Measurements from ENCODE around the gene MKLN1.

Gene MKLN1

DNA sequence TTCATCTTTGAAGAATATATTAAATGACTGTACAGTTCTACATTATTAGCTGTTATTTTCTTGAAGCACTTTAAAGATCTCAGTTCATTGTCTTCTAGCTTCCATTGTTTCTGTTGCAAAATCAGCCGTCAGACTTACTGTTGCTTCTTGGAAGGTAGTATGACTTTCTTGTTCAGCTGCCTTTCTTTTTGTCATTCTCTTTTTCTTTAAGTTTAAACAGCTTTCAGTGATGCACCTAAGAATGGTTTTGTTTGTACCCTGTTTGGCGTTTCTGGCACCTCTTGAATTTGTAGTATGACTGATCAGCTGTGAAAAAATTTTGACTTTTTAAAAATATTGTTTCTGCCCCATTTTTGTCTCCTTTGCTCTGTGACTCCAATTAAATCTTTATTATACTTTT lies 9.3 kb downstream of the MKLN1 start:
- H3K4me3 ChIP-seq (ENCODE audit: low read length) = no peak overlapping the region
- DNase-seq (ENCODE audit: low read depth) = peak; percentile 29
- TF ChIP-seq, protein P1, sequence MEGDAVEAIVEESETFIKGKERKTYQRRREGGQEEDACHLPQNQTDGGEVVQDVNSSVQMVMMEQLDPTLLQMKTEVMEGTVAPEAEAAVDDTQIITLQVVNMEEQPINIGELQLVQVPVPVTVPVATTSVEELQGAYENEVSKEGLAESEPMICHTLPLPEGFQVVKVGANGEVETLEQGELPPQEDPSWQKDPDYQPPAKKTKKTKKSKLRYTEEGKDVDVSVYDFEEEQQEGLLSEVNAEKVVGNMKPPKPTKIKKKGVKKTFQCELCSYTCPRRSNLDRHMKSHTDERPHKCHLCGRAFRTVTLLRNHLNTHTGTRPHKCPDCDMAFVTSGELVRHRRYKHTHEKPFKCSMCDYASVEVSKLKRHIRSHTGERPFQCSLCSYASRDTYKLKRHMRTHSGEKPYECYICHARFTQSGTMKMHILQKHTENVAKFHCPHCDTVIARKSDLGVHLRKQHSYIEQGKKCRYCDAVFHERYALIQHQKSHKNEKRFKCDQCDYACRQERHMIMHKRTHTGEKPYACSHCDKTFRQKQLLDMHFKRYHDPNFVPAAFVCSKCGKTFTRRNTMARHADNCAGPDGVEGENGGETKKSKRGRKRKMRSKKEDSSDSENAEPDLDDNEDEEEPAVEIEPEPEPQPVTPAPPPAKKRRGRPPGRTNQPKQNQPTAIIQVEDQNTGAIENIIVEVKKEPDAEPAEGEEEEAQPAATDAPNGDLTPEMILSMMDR (IDR thresholded peaks at IDR 0.05; ENCODE audit: insufficient read depth, low read depth, low read length, missing control alignments) = no peak

DNA sequence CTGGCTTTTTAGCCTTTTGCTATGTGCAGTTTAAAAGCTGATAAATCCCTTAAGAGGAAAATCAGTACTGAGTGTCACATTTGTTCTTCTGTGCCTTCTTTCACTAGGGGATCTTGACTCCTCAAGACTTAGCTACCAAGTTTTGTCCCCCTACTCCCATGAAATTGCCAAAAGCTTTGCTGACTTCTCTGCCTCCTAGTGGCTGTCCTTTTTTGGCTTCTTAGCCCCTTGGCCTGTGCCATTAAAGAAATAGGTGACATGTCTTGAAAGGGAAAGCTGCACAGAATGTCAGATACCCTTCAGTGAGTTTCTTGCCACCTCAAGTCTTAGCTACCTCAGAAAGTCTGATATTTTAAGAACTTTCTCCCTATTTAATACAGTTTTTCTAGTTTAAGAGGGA lies 10.5 kb downstream of the MKLN1 start:
- no peak for DNase-seq (ENCODE audit: low read depth)
- H3K4me3 ChIP-seq (ENCODE audit: low read length) = no peak overlapping the region
- TF ChIP-seq, protein P1 (IDR thresholded peaks at IDR 0.05; ENCODE audit: insufficient read depth, low read depth, low read length, missing control alignments) = no peak

DNA sequence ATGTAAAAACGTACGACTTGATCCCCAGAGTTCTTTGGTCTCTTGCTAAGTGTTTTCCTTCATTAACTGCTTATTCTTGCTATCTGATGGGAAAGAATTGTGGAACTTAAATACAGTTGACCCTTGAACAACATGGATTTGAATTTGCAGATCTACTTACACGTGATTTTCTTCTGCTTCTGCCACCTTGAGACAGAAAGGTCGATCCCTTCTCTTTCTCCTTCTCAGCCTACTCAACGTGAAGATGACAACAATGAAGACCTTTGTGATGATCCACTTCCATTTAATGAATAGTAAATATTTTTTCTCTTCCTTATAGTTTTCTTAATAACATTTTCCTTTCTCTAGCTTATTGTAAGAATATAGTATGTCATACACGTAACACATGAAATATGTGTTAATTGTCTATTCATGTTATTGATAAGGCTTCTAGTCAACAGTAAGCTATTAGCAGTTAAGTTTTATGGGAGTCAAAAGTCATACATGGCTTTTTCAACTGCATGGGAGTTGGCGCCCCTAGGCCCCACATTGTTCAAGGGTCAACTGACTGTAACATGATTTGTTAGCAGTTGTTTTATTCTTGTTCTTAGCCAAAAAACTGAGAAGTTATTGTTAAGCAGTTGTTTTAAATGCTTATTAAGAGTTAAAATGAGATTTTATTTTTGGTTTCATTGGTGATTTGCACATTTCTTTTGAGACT lies 11.2 kb downstream of the MKLN1 start:
- H3K4me3 ChIP-seq (ENCODE audit: low read length) = no peak overlapping the region
- no peak for DNase-seq (ENCODE audit: low read depth)
- TF ChIP-seq, protein P1 (IDR thresholded peaks at IDR 0.05; ENCODE audit: insufficient read depth, low read depth, low read length, missing control alignments) = no peak

DNA sequence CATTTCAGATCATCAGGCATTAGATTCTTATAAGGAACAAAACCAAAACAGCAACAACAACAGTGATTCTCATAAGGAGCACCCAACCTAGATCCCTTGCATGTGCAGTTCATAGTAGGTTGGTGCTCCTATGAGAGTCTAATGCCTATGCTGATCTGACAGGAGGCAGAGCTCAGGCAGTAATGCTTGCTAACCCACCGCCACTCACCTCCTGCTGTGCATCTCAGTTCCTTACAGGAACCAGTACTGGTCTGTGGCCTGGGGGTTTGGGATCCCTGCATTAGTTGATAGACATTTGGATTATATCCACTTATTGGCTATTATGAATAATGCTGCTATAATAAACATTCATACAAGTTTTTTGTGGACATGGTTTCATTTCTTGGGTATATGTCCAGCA lies 14.0 kb downstream of the MKLN1 start:
- no peak overlapping the region for H3K4me3 ChIP-seq (ENCODE audit: low read length)
- TF ChIP-seq, protein P1 (IDR thresholded peaks at IDR 0.05; ENCODE audit: insufficient read depth, low read depth, low read length, missing control alignments) = no peak
- no peak for DNase-seq (ENCODE audit: low read depth)

DNA sequence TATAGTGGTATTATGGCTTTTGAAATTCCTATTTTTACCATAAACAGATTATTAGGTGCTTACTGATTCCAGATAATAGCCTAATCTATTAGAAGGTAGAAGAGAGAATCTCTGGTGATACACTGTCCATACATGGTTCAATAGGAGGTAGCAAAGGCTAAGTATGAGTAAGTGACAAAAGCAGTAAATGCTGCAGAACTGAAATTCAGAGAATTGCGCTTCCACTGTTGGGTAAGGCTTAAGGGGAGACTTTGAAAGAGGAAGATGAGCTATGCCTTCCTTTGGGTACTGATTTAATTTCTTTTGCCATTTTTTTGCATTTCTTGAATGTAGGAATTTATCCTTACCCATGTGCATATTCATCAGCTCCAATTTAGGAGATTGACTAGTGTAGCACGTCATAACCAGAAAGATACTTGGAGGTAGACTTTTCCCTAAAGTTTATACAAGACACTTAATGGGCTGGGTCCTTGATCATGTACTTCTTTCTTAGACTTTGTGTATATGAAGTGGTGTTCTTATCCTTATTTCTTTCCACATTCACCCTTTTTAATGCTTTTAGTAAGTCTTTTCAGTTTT lies 15.3 kb downstream of the MKLN1 start:
- no peak overlapping the region for H3K4me3 ChIP-seq (ENCODE audit: low read length)
- TF ChIP-seq, protein P1 (IDR thresholded peaks at IDR 0.05; ENCODE audit: insufficient read depth, low read depth, low read length, missing control alignments) = no peak
- DNase-seq (ENCODE audit: low read depth) = no peak

DNA sequence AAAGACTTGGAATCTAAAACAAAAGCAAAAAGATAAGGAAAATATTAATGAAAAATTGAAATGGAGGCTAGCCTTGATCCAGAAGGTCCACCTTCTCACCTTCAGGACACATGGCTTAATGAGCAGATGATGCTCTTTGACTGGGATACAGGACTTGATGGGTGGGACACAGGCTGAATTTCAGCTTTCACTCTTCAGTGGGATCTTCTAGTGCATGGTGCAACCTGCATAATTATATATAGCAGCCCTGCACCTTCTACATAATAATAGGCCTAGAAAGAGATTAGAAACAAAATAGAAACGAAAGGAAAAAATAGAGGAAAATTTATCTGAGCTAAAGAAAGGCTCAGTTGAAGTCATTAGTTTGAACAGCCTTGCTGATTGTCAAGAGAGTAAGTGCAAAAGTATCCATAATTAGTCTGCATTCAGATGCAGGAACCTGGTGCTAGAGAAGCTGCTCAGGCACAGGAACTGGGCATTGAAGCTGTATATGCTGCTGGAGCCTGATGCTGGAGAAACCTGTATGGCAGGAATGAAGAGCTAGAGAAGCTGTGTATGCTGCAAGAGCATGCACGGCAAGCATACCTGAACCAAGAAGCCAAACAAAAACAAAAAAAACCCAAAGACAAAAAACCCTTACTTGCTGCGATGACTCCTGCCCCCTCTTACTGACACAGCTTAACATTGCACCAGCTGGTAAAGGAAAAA lies 19.4 kb downstream of the MKLN1 start:
- TF ChIP-seq, protein P1 (IDR thresholded peaks at IDR 0.05; ENCODE audit: insufficient read depth, low read depth, low read length, missing control alignments) = no peak
- DNase-seq (ENCODE audit: low read depth) = peak; percentile 84
- H3K4me3 ChIP-seq (ENCODE audit: low read length) = no peak overlapping the region

Measured in epithelial cell of esophagus (primary cell).